Limb (tissue), 2 donors: ENCODE data around the gene ZBTB39.
"Not testable (repeated sequence)": the region's sequence is repeated elsewhere in the genome, so short reads cannot be mapped to it uniquely, and the experiment has no call there.

Source experiments
- DNase-seq, 2 donors: peaks; one replicate each; pipeline ENCODE4 v3.0.0-alpha.2; 2016; ENCODE audit errors: extremely low spot score in 2 of 2

ZBTB39 gene

GRCh38 chr12:57000393-57000792 is 6.0 kb downstream of the ZBTB39 start:
- no peak for DNase-seq

GRCh38 chr12:56999456-56999855 is 6.9 kb downstream of the ZBTB39 start:
- no peak for DNase-seq

GRCh38 chr12:56998981-56999380 is 7.4 kb downstream of the ZBTB39 start:
- no peak for DNase-seq

- DNase-seq = no peak
These were observed 8.0 kb downstream of the ZBTB39 start for GRCh38 chr12:56998316-56998715.

- DNase-seq = no peak
These were observed 9.4 kb downstream of the ZBTB39 start for GRCh38 chr12:56996793-56997545.

- DNase-seq = no peak
These were observed 10.3 kb downstream of the ZBTB39 start for GRCh38 chr12:56995930-56996496.

GRCh38 chr12:56995201-56995929 is 11.0 kb downstream of the ZBTB39 start:
- DNase-seq = no peak

GRCh38 chr12:56994231-56994746 is 12.1 kb downstream of the ZBTB39 start:
- DNase-seq = no peak

GRCh38 chr12:56993346-56993745 is 13.0 kb downstream of the ZBTB39 start:
- DNase-seq = no peak

- DNase-seq = no peak
These were observed 14.8 kb downstream of the ZBTB39 start for GRCh38 chr12:56991319-56992246.

- DNase-seq = no peak
These were observed 15.6 kb downstream of the ZBTB39 start for GRCh38 chr12:56990648-56991318.

- no peak for DNase-seq
These were observed 16.3 kb downstream of the ZBTB39 start for GRCh38 chr12:56989861-56990610.

GRCh38 chr12:56988207-56988739 is 18.1 kb downstream of the ZBTB39 start:
- no peak for DNase-seq

- DNase-seq = peak; percentile 81 to 85
These were observed 18.7 kb downstream of the ZBTB39 start for GRCh38 chr12:56987551-56988053.

- no peak for DNase-seq
These were observed 19.3 kb downstream of the ZBTB39 start for GRCh38 chr12:56987011-56987410.

GRCh38 chr12:56985714-56986113 is 20.6 kb downstream of the ZBTB39 start:
- not testable (repeated sequence) for DNase-seq

GRCh38 chr12:56983386-56983785 is 23.0 kb downstream of the ZBTB39 start:
- no peak for DNase-seq

- not testable (repeated sequence) for DNase-seq
These were observed 23.6 kb downstream of the ZBTB39 start for GRCh38 chr12:56982578-56983236.
